Dendritic cell treated with granulocyte-macrophage colony-stimulating factor and Interleukin-4, amounts not matched to agents 40 ng/mL and 50 ng/mL, for 4 days (primary cell): ENCODE data around the gene PODNL1.
"Not testable (repeated sequence)": the region's sequence is repeated elsewhere in the genome, so short reads cannot be mapped to it uniquely, and the experiment has no call there.

ENCODE experiments used
- H3K27ac Mint-ChIP-seq: one replicate; pipeline ENCODE4 v1.8.0; 2022; ENCODE audit warnings: mild to moderate bottlenecking, mixed read lengths
- H3K27me3 Mint-ChIP-seq: one replicate; pipeline ENCODE4 v1.8.0; 2022; ENCODE audit warnings: mild to moderate bottlenecking, mixed read lengths
- H3K36me3 Mint-ChIP-seq: one replicate; pipeline ENCODE4 v1.8.0; 2022; ENCODE audit warnings: low read depth, mixed read lengths
- H3K4me1 Mint-ChIP-seq: one replicate; pipeline ENCODE4 v1.8.0; 2022; ENCODE audit warnings: low read depth, mixed read lengths
- H3K4me3 Mint-ChIP-seq: one replicate; pipeline ENCODE4 v1.8.0; 2022; ENCODE audit warnings: mild to moderate bottlenecking, moderate library complexity, mixed read lengths
- H3K9me3 Mint-ChIP-seq: one replicate; pipeline ENCODE4 v1.8.0; 2022; ENCODE audit warnings: mixed read lengths
- intact Hi-C: fragments of 100-400 bp; cut with micrococcal nuclease; formaldehyde crosslinking; loops from one replicate; pipeline ENCODE4 v1.15.0; 2022

The PODNL1 gene

DNA sequence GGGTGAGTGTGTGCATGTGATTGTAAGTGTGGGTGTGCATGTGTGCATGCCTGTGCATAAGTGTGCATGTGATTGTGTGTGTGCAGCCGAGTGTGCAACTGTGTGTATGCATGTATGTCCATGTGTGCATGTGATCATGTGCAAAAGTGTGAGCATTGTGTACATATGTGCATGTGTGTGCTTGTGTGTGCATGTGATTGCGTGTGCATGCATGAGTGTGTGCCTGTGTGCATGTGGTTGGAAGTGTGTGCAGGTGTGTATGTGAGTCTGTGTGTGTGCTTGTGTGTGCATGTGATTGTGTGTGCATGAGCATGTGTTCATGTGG, 3.5 kb downstream of the PODNL1 start:
- H3K4me1 Mint-ChIP-seq = peaks cover 6% of the 10 kb centered on the region
- peaks cover 33% of the 10 kb centered on the region for H3K27me3 Mint-ChIP-seq
- H3K27ac Mint-ChIP-seq = no peak overlapping the region
- no peaks in the 10 kb centered on the region for H3K9me3 Mint-ChIP-seq
- no peak overlapping the region for H3K4me3 Mint-ChIP-seq
- intact Hi-C loops = no loop called here
- peaks cover 24% of the 10 kb centered on the region for H3K36me3 Mint-ChIP-seq

DNA sequence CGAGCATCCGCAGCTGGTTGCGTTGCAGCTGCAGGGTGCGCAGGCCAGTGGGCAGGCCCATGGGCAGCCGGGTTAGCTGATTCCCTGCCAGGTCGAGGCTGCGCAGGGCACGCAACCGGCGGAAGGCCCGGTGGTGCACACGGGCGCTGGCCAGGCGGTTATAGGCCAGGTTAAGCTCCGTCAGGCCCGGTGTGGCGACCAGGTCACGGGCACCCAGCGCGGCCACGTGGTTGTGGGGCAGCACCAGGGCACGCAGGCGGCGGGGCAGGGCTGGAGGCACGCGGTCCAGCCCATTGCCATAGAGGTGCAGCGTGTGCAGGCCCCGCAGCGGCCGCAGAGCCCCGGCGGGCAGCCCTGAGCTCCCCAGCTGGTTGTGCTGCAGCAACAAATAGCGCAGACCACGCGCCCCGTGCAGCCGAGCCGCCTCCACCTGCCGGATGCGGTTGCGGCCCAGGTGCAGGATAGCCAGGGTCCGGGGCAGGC, 5.3 kb downstream of the PODNL1 start:
- H3K4me1 Mint-ChIP-seq = peaks cover 6% of the 10 kb centered on the region
- no peak overlapping the region for H3K4me3 Mint-ChIP-seq
- peaks cover 40% of the 10 kb centered on the region for H3K36me3 Mint-ChIP-seq
- intact Hi-C loops = no loop called here
- H3K9me3 Mint-ChIP-seq = no peaks in the 10 kb centered on the region
- H3K27ac Mint-ChIP-seq = no peak overlapping the region
- peaks cover 20% of the 10 kb centered on the region for H3K27me3 Mint-ChIP-seq

DNA sequence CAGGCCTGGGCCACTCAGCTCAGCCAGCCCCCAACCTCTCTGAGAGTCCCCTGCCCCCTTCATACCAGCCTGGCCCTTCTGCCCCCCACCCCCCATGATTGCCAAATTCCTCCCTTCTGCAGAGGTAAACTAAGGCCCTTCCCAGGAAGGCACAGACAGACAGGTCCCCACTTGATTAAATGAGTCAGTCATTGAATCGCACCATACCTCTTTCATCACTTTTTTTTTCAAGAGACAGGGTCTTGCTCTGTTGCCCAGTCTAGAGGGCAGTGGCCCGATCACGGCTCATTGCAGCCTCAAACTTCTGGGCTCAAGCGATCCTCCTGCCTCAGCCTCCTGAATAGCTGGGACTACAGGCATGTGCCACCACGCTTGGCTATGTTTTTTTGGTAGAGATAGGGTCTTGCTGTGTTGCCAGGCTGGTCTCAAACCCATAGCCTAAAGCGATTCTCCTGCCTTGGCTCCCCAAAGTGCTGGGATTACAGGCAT, 6.0 kb downstream of the PODNL1 start:
- Mint-ChIP-seq H3K27me3 (peaks cover 12% of the 10 kb centered on the region), H3K9me3 (no peaks in the 10 kb centered on the region), H3K4me1 (peaks cover 4% of the 10 kb centered on the region), H3K27ac (no peak overlapping the region), H3K36me3 (peaks cover 48% of the 10 kb centered on the region), H3K4me3 (no peak overlapping the region)
- intact Hi-C loops = no loop called here

DNA sequence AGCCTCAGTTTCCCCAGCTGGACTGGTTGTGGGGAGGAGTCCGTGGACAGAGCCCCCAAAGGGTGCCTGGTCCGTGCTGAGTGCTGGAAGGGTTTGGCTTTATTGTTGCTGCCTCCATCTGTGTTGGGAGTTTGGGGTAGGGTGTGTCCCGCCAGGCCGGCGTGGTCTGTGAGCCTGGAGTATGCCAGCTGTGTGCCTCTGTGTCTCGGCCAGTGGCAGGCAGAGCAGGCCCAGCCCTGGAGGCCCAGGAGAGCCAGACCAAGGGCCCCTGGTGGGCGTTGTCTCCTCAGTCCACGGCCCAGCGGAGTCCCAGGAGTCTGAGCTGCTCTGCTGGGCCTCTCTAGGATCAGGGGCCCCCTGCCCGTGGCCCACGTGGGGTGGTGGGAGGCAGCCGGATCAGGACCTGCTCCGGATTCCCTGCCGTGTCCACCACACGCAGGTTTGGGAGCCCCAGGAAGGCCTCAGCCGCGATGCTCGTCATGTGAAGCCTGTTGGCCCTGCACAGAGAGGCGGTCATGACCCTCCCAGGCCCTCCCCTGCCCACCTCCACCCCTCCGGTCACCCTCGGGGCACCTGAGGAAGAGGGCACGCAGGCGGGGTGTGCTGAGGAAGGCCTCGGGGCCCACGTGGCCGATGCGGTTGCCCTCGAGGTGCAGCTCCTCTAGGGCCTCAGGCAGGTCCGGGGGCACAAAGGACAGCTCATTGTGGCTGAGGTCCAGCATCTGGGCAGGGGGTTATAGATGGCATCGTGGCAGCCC, 6.6 kb downstream of the PODNL1 start:
- peaks cover 12% of the 10 kb centered on the region for H3K27me3 Mint-ChIP-seq
- H3K9me3 Mint-ChIP-seq = no peaks in the 10 kb centered on the region
- no peak overlapping the region for H3K27ac Mint-ChIP-seq
- intact Hi-C loops = no loop called here
- peaks cover 10% of the 10 kb centered on the region for H3K4me1 Mint-ChIP-seq
- peaks cover 54% of the 10 kb centered on the region for H3K36me3 Mint-ChIP-seq
- H3K4me3 Mint-ChIP-seq = no peak overlapping the region

DNA sequence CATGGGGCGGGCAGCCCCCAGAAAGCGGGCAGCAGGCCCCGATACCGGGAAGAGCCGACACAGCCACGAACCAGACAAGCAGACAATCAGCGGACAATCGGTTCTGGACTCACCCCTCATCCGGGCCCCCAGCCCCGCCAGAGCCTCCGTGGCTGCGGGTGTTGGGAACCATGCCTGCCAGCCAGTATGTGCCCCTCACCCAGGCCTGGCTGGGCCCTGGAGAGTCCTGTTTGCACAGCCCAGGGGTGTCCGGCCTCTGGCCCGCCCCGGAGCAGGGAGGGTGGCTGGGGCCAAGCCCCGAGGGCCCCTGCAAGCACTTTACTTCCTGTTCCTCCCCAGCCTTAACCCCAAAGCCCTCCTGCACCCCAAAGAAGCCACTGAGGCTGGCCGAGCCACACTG, 7.8 kb downstream of the PODNL1 start:
- H3K36me3 Mint-ChIP-seq = peaks cover 65% of the 10 kb centered on the region
- no peak overlapping the region for H3K4me3 Mint-ChIP-seq
- peaks cover 17% of the 10 kb centered on the region for H3K4me1 Mint-ChIP-seq
- intact Hi-C loops = no loop called here
- H3K27ac Mint-ChIP-seq = no peak overlapping the region
- H3K27me3 Mint-ChIP-seq = peaks cover 10% of the 10 kb centered on the region
- H3K9me3 Mint-ChIP-seq = no peaks in the 10 kb centered on the region

DNA sequence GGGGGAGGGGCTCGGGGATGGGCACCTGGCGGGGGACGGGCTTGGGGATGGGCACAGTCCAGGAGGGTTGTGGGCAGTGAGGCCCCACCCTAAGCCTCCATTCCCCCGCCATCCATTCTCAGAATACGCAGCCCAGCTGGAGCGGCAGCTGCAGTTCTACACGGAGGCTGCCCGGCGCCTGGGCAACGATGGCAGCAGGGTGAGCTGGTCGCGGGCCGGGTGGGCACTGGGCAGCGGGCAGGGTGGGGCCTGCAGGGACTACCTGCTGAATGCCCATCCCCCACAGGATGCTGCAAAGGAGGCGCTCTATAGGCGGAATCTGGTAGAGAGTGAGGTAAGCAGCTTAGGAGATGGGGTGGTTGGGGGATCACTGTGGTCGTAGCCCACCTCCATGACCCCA, 8.3 kb downstream of the PODNL1 start:
- Mint-ChIP-seq H3K4me1 (peaks cover 17% of the 10 kb centered on the region), H3K36me3 (peaks cover 70% of the 10 kb centered on the region), H3K9me3 (no peaks in the 10 kb centered on the region), H3K27me3 (peaks cover 10% of the 10 kb centered on the region), H3K27ac (no peak overlapping the region), H3K4me3 (no peak overlapping the region)
- intact Hi-C loops = no loop called here

DNA sequence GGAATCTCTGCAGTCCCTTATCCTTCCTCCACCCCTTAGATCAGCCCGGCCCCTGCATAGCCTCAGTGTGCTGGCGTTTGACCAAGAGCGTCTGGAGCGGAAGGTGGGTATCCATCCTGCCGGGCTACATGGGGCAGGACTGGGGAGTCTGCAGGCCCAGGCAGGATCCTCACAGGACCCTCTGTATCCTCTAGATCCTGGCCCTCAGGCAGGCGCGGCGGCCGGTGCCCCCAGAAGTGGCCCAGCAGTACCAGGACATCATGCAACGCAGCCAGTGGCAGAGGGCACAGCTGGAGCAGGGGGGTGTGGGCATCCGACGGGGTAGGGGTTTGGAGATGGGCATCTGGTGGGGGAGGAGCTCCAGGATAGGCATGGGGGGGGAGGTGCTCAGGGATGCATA, 8.9 kb downstream of the PODNL1 start:
- H3K9me3 Mint-ChIP-seq = no peaks in the 10 kb centered on the region
- H3K4me1 Mint-ChIP-seq = peaks cover 17% of the 10 kb centered on the region
- no peak overlapping the region for H3K4me3 Mint-ChIP-seq
- intact Hi-C loops = no loop called here
- H3K36me3 Mint-ChIP-seq = peaks cover 76% of the 10 kb centered on the region
- peaks cover 9% of the 10 kb centered on the region for H3K27me3 Mint-ChIP-seq
- no peak overlapping the region for H3K27ac Mint-ChIP-seq

DNA sequence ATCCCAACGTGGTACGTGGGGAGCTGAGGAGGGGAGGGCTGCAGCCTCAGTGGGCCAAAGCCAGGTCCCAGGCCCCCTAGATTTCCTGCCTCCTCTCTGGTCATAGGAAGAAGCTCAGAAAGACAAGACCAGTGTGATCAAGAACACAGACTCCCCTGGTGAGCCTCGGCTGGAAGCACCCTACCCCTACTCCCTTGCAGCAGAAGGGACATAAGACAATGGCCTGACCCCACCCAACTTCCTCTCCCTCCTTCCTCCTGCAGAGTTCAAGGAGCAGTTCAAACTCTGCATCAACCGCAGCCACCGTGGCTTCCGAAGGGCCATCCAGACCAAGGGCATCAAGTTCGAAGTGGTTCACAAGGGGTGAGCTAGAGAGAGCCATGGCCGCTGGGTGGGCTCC, 11.5 kb downstream of the PODNL1 start:
- Mint-ChIP-seq H3K27me3 (peaks cover 2% of the 10 kb centered on the region), H3K27ac (peak overlapping the region; percentile 46), H3K36me3 (peaks cover 96% of the 10 kb centered on the region), H3K9me3 (no peaks in the 10 kb centered on the region), H3K4me3 (no peak overlapping the region), H3K4me1 (peaks cover 17% of the 10 kb centered on the region)
- intact Hi-C loops = no loop called here

DNA sequence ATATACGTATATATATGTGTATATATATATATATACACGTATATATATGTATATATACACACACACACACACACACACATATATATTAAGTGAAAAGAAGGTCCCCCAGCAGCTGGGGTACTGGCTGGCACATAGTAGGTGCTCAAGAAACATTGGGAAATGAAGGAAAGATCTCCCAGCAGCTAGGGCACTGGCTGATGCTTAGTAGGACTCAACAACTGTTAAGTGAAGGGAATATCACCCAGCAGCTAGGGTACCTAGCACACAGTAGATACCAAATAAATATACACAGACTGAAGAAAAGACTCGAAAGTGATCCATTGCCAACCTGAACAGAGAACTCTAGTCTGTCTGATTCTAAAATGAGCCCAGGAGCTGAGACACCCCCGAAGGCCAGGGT, 12.2 kb downstream of the PODNL1 start:
- Mint-ChIP-seq H3K27me3 (peaks cover 2% of the 10 kb centered on the region), H3K4me1 (peaks cover 17% of the 10 kb centered on the region), H3K36me3 (peaks cover 96% of the 10 kb centered on the region), H3K9me3 (no peaks in the 10 kb centered on the region), H3K4me3 (no peak overlapping the region), H3K27ac (peak overlapping the region; percentile 46)
- intact Hi-C loops = no loop called here

DNA sequence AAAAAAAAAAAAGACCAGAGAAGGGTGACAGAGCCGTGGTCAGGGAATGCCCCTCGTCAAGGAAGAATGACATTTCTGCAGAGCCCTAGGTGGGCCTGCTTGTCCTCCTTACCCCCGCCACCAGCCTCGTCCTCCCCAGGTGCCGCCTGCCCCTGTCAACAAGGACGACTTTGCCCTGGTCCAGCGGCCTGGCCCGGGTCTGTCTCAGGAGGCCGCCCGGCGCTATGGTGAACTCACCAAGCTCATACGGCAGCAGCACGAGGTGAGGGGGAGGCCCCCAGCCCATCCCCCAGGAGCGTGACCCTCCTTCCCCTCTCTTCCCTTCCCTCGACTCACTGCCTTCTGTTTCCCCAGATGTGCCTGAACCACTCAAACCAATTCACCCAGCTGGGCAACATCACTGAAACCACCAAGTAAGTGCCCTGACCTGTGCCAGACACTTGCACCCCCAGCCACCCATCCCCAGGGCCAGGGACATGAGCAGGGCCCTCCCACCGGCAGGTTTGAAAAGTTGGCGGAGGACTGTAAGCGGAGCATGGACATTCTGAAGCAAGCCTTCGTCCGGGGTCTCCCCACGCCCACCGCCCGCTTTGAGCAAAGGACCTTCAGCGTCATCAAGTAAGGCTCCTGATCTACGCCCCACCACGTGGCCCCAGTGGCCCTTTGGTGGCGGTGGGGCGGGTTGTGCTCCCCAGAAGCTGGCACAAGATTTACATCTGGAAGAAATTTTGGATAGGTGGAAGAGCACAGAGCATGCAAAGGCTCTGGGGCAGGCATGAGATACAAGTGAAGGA, 14.8 kb downstream of the PODNL1 start:
- Mint-ChIP-seq H3K9me3 (no peaks in the 10 kb centered on the region), H3K27ac (no peak overlapping the region), H3K4me3 (no peak overlapping the region), H3K4me1 (peaks cover 17% of the 10 kb centered on the region), H3K36me3 (peaks cover 100% of the 10 kb centered on the region), H3K27me3 (peaks cover 2% of the 10 kb centered on the region)
- intact Hi-C loops = no loop called here

DNA sequence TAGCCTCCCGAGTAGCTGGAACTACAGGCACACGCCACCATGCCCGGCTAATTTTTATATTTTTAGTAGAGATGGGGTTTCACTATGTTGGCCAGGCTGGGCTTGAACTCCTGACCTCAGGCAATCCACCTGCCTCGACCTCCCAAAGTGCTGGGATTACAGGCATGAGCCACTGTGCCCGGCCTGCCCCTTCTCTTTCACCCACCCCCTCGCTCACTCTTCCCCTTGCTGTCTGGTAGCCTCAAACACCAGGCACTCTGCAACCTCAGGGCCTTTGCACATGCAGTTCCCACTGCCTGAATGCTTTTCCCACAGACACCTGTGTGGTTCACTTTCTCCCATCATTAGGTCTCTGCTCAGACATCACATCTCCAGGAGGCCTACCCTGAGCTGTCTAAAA, 16.1 kb downstream of the PODNL1 start:
- intact Hi-C loops, H3K9me3 Mint-ChIP-seq, H3K27ac Mint-ChIP-seq, H3K4me3 Mint-ChIP-seq, H3K27me3 Mint-ChIP-seq: not testable (repeated sequence)
- Mint-ChIP-seq H3K36me3 (peaks cover 94% of the 10 kb centered on the region), H3K4me1 (peaks cover 12% of the 10 kb centered on the region)

DNA sequence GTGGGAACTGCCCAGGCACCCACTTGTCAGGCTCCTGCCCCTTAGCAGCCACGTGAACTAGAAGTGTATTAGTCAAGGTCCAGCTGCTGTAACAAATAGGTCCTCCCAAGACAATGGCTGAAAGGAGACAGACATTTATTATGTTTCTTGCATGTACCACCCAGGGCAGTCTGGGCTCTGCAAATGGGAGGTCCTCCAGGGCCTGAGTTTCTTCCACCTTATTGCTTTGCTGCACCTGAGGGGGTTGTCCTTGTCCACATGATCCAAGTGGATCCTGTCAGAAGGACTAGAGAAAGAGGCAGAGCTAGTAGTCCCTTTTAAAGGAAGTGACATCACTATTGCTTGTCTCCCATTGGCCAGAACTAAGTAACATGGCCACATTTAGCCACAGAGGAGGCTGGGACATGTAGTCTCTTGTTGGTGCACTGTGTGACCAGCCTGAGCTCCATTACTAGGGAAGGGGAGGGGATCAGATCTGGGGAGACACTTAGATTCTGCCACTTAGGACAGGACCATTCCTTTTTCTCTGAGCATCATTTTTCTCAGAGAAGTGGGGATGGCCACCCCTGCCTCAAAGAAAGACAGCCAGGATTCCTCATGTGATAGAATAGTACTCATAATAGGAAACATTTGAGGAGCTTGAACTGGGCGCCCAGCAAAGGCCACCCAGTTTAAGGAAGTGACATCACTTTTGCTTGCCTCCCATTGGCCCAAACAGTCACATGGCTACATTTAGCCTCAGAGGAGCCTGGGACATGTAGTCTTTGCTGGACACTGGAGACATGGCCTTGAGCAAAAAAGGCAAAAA, 17.1 kb downstream of the PODNL1 start:
- Mint-ChIP-seq H3K27ac (no peak overlapping the region), H3K4me1 (peaks cover 3% of the 10 kb centered on the region)
- intact Hi-C loops = no loop called here

DNA sequence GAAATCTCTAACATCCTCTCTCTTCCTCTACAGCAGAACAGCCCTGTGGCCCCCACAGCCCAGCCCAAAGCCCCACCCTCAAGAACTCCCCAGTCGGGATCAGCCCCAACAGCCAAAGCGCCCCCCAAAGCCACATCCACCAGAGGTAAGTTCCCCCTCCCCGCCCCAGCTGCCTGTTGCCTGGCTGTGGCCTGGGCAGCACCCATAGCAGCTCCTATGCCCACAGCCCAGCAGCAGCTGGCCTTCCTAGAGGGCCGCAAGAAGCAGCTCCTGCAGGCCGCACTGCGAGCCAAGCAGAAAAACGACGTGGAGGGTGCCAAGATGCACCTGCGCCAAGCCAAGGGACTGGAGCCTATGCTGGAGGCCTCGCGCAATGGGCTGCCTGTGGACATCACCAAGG, 17.7 kb downstream of the PODNL1 start:
- Mint-ChIP-seq H3K36me3 (peaks cover 86% of the 10 kb centered on the region), H3K27ac (no peak overlapping the region), H3K9me3 (no peaks in the 10 kb centered on the region), H3K4me3 (no peak overlapping the region), H3K4me1 (no peaks in the 10 kb centered on the region), H3K27me3 (no peaks in the 10 kb centered on the region)
- intact Hi-C loops = no loop called here

More for the DNA sequence above, 17.1 kb downstream of the PODNL1 start:
- H3K36me3 Mint-ChIP-seq = peaks cover 86% of the 10 kb centered on the region
- no peak overlapping the region for H3K4me3 Mint-ChIP-seq
- H3K27me3 Mint-ChIP-seq = peaks cover 2% of the 10 kb centered on the region
- H3K9me3 Mint-ChIP-seq = no peaks in the 10 kb centered on the region
